ENCODE data around the gene FAM53B.

The FAM53B gene

DNA sequence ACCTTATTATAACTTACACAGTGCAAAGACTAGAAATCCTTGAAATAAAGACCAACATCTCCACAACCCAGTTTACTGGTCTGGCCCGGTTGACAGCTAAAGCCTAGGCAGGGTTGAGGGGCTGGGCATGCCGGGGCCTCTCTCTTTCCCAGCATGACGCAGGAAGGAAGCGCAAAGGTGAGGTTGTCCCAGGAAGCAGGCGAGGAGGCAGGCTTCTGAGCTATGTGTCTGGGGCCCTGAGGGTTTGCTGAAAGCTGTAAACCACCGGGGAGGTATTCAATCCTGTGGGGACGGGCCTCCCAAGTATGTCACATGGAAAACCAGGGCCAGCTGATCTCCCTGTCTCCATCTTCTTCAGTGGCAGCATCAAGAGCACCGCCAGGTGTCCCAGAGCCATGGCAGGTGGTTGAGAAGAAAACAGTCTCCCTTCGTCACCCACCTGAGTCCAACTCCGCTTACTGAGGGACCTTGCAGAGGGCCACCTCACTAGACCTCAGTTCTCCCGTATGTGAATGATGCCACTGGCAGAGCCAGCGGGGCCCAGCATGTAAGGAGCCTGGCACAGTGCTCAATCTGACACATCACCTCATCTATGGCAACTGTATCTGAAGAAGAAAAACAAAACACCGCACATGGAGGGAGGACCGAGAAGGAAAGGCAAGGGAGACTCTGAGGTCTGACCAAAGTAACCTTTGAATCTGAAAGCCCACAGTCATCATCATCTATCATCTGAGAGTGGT, 49.5 kb downstream of the FAM53B start:
- DNase-seq = no peak

DNA sequence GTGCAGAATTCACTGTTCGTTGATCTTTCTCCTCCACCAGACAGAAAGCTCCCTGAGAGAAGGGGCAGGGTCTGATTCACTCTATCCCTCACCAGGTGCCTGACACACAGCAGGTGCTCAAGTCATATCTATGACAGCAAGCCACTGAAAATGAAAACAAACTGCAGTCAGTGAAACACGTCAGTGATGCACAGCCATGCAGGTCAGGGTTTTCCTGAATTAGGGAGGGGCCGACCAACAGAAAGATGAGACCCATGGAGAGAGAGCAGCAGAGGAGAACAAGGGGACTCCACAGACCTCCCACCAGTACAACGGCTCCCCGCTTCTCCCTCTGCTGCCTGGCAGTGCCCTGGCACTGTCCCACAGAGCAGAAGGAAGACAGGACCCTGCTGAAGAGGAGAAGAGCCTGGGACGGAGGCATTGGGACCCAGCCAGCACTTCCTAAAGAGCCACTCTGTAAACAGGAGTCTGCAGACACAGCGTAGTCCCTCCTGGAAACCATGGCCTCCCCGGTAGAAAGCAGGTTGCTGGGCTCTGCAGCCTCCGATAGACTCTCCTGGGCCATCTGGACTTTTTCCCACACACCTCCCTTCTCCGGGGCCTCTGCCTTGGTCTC, 50.3 kb downstream of the FAM53B start:
- no peak for DNase-seq

GRCh38 chr10:124693396-124693795, 50.8 kb downstream of the FAM53B start:
- DNase-seq = no peak

- no peak for DNase-seq
These were observed 52.1 kb downstream of the FAM53B start for GRCh38 chr10:124692100-124692446.

DNA sequence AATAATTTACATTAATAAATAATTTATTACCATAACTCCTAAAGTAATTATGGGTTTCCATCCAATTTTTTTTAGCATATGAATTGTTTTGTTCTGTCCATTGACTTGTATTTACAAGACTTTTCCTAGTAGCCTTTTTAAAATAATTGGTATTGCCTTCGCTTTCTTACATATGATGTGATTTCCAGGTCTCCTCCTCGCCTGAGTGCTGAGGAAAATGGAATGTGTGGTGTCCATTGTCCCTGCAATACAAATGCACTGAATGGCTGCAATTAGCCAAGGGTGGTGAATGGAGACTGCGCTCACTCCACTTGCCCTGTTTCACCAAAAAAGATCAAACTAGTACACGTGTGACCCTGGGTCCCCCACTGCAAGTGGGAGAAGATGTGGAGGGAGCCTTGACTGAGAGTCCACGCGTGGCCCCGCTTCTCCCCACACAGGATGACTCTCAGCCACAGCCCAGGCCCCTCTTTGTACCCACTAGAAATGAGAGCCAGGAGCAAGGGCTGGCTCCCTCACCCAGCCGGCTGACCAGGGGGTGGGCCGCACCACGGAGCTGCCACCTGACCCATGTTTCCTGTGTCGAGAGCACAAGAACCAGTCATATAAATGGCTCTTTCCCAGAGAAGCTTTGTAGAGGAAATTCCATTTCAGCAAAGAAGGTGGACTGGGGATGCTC, 52.6 kb downstream of the FAM53B start:
- DNase-seq = no peak

DNA sequence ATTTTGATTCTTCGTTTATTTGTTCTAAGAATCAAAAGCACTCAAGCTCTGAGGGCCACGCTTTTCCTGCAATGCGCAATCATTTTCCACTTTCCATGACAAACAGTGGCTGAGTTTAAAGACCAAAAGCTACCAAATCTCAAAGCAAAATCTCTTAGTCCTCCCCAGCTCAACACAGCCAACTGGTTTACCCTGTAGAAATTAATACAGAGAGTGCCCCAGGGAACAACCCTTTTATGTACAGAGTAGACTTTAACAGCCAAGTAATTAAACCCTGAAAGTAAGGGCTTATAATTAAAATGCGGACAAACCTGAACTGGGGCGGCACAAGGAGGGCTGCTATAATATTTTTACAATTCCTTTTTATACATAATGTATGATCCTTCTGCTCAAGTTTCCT, 53.2 kb downstream of the FAM53B start:
- no peak for DNase-seq

- DNase-seq = no peak
These were observed 54.2 kb downstream of the FAM53B start for GRCh38 chr10:124689911-124690498.

GRCh38 chr10:124688889-124689670, 55.1 kb downstream of the FAM53B start:
- DNase-seq = no peak

- DNase-seq = no peak
These were observed 55.8 kb downstream of the FAM53B start for GRCh38 chr10:124688386-124688785.

- DNase-seq = no peak
These were observed 57.3 kb downstream of the FAM53B start for GRCh38 chr10:124686707-124687376.

- DNase-seq = no peak
These were observed 58.9 kb downstream of the FAM53B start for GRCh38 chr10:124685261-124685660.

DNA sequence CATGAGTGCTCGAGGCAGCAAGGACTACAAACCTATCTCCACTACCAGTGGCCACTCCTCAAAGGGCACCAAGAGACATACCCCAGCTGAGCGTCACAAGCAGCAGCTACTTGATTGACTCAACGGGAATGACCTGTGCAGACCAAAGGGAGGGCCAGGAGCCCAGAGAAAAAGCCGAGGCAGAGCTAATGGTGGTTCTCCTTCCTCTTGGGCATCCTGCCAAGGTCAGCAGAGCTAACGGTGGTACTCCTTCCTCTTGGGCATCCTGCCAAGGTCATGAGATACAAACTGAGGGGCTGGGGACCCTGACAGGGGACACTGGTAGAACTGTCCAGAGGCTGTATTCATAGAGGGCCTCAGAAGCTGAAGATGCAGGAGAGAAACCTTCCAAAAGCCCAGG, 60.4 kb downstream of the FAM53B start:
- no peak for DNase-seq

GRCh38 chr10:124681626-124682552, 62.3 kb downstream of the FAM53B start:
- no peak for DNase-seq

DNA sequence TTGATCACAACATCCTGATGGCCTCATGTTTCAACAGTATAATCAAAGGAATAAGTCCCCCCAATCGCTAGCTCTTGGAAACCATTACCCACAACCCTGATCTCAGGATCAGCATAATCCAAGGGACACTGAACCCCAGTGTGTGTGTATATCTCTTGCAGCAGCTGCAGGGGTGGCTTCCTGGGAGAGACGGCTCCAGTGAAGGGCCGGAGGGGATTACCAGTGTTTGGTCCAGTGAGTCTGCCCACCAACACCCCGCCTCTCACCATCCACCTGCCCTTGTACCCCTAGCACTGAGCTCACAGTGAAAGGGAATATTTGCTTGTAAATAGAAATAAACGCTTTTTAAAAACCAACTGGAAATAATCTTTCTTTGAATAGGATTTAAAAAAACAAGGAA, 63.1 kb downstream of the FAM53B start:
- DNase-seq = no peak

DNA sequence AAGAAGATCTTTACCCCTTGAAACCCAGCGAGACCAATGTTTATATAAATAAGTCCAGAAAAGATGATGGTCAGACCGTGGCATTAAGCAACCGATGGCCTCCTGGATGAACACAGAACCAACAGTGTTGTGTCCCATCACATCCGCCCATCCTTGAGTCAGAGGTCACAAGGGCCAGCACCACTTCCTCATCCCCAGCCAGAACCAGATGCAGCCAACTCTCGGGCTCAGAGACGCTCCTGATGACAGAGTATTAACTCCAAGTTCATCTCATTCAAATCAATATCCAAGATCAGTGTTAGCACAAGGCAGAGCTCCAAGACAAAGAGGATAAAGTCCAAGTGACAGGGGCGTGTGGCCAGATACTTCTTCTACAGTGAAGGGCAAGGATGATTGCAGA, 63.5 kb downstream of the FAM53B start:
- no peak for DNase-seq

- no peak for DNase-seq
These were observed 64.8 kb downstream of the FAM53B start for GRCh38 chr10:124679401-124679800.

- no peak for DNase-seq
These were observed 65.5 kb downstream of the FAM53B start for GRCh38 chr10:124678557-124679240.

- DNase-seq = no peak
These were observed 66.2 kb downstream of the FAM53B start for GRCh38 chr10:124677749-124678556.

DNA sequence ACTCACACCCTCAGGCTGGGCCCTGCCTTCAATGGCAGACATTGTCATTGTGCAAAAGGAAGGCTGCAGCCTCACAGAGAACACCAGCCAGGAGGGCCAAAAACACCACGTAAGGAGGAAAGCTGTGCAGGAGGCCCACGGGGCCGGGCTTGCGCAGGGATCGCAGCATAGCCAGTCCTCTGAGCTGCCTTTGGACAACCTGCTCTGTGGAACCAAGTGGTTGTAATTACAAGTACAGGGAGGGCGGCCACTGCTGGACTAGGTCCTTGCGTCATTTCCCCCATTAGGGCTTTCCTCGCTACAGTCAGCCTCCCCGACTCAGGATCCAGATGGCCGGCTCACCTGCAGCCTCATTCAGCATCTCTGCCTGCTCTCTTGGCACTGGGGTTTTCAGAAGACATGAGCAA, 66.9 kb downstream of the FAM53B start:
- no peak for DNase-seq

All from effector CD8-positive, alpha-beta T cell (primary cell).